ENCODE data around the gene PSG6.
"Not testable (repeated sequence)": the region's sequence is repeated elsewhere in the genome, so short reads cannot be mapped to it uniquely, and the experiment has no call there.

Gene PSG6

GRCh38 chr19:42917634-42918033 is at the start of gene PSG6:
Gene PSG6 (minus strand): TSS chr19:42917894. CDS start chr19:42917792, 102 bp downstream.
- H3K27me3 ChIP-seq (ENCODE audit: control insufficient read depth, insufficient read depth, low read length); H3K9ac ChIP-seq (ENCODE audit: low read length); H3K4me3 ChIP-seq (ENCODE audit: low read length); H3K36me3 ChIP-seq (ENCODE audit: control insufficient read depth, insufficient read depth, low read length); H3K4me1 ChIP-seq (ENCODE audit: control insufficient read depth, insufficient read depth, low read length); H3K9me3 ChIP-seq (ENCODE audit: control insufficient read depth, low read length): not testable (repeated sequence)

- Histone ChIP-seq H3K9me3 (ENCODE audit: control insufficient read depth, low read length) (no peaks in the 10 kb centered on the region), H3K4me1 (ENCODE audit: control insufficient read depth, insufficient read depth, low read length) (no peaks in the 10 kb centered on the region), H3K4me3 (ENCODE audit: low read length) (no peak overlapping the region), H3K36me3 (ENCODE audit: control insufficient read depth, insufficient read depth, low read length) (no peaks in the 10 kb centered on the region), H3K27me3 (ENCODE audit: control insufficient read depth, insufficient read depth, low read length) (no peaks in the 10 kb centered on the region), H3K9ac (ENCODE audit: low read length) (no peak overlapping the region)
Observed at GRCh38 chr19:42965176-42965575, 47.5 kb upstream of the PSG6 start.

- Histone ChIP-seq H3K27me3 (ENCODE audit: control insufficient read depth, insufficient read depth, low read length) (no peaks in the 10 kb centered on the region), H3K9ac (ENCODE audit: low read length) (no peak overlapping the region), H3K9me3 (ENCODE audit: control insufficient read depth, low read length) (no peaks in the 10 kb centered on the region), H3K4me3 (ENCODE audit: low read length) (no peak overlapping the region), H3K36me3 (ENCODE audit: control insufficient read depth, insufficient read depth, low read length) (no peaks in the 10 kb centered on the region), H3K4me1 (ENCODE audit: control insufficient read depth, insufficient read depth, low read length) (no peaks in the 10 kb centered on the region)
Observed at GRCh38 chr19:42961119-42961518, 43.4 kb upstream of the PSG6 start.

- H3K9me3 ChIP-seq (ENCODE audit: control insufficient read depth, low read length); H3K27me3 ChIP-seq (ENCODE audit: control insufficient read depth, insufficient read depth, low read length); H3K9ac ChIP-seq (ENCODE audit: low read length); H3K4me1 ChIP-seq (ENCODE audit: control insufficient read depth, insufficient read depth, low read length); H3K4me3 ChIP-seq (ENCODE audit: low read length); H3K36me3 ChIP-seq (ENCODE audit: control insufficient read depth, insufficient read depth, low read length): not testable (repeated sequence)
Observed at GRCh38 chr19:42952126-42952525, 34.4 kb upstream of the PSG6 start.

DNA sequence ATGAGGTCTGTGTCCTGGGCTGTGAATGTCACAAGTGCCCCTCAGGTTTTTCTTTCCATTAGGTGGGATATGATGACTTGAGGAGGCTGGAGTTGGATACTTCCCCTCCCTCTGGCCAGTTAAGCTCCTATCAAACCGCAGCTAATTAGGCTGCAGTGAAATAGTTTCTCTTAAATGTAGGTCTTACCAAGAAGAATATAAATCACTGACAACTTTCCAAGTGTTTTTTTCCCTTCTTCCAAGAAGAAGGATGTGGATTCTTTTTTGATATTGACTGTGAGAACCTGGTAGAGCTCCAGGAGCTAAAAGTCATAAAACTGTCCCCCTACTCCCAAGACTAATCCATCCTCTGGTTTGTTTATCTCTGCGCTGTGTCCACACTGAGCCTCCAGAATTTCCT is 33.8 kb upstream of the PSG6 start:
- H3K36me3 ChIP-seq (ENCODE audit: control insufficient read depth, insufficient read depth, low read length); H3K4me3 ChIP-seq (ENCODE audit: low read length); H3K9ac ChIP-seq (ENCODE audit: low read length); H3K9me3 ChIP-seq (ENCODE audit: control insufficient read depth, low read length); H3K4me1 ChIP-seq (ENCODE audit: control insufficient read depth, insufficient read depth, low read length); H3K27me3 ChIP-seq (ENCODE audit: control insufficient read depth, insufficient read depth, low read length): not testable (repeated sequence)

DNA sequence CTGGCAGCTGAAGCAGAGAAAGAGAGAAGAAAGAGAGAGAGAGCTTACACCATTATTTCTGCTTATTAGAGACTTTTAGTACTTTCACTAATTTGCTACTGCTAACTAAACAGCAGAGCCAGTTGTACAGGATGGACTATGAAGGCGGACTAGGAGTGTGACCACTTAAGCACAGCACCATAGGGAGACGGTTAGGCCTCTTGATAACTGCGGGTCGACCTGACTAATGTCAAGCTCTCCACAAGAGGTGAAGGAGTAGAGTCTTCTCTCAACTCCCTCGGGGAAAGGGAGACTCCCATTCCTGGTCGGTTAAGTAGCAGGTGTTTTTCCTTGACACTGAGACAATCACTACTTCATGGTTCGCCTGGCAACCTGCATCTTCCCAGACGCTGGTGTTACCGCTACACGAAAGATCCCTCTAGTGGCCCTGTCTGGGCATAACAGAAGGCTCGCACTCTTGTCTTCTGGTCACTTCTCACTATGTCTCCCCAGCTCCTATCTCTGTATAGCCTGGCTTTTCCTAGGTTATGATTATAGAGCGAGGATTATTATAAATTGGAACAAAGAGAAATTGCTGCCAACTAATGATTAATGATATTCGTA is 24.6 kb upstream of the PSG6 start:
- no peaks in the 10 kb centered on the region for H3K9me3 ChIP-seq (ENCODE audit: control insufficient read depth, low read length)
- H3K27me3 ChIP-seq (ENCODE audit: control insufficient read depth, insufficient read depth, low read length): no peaks in the 10 kb centered on the region
- no peak overlapping the region for H3K9ac ChIP-seq (ENCODE audit: low read length)
- no peak overlapping the region for H3K4me3 ChIP-seq (ENCODE audit: low read length)
- no peaks in the 10 kb centered on the region for H3K36me3 ChIP-seq (ENCODE audit: control insufficient read depth, insufficient read depth, low read length)
- H3K4me1 ChIP-seq (ENCODE audit: control insufficient read depth, insufficient read depth, low read length): no peaks in the 10 kb centered on the region

DNA sequence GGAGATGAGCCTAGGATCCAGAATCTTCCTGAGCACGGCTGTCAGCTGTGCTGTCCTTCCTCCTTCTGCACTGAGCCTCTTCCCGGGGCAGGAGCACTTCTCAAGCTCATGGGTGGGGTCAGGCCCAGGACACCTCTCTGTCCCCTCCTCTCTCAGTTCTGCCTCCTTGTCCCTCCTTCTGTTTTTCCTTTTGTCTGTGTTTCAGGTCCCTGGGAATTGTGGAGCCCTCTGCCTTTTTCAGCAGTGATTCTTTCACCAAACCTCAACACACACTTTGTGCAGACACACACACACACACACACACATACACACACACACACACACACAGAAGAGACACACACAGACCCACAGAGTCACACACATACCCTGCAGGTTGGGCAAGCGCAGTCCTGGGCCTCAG is 19.4 kb upstream of the PSG6 start, which contains the start of gene PSG7:
TSS of gene PSG7 (minus strand) at position 101 of the 400 bp plus-strand sequence. CDS start 131 bp downstream, outside the sequence.
- not testable (repeated sequence) for H3K27me3 ChIP-seq (ENCODE audit: control insufficient read depth, insufficient read depth, low read length); H3K36me3 ChIP-seq (ENCODE audit: control insufficient read depth, insufficient read depth, low read length); H3K9ac ChIP-seq (ENCODE audit: low read length); H3K9me3 ChIP-seq (ENCODE audit: control insufficient read depth, low read length); H3K4me1 ChIP-seq (ENCODE audit: control insufficient read depth, insufficient read depth, low read length); H3K4me3 ChIP-seq (ENCODE audit: low read length)

- not testable (repeated sequence) for H3K27me3 ChIP-seq (ENCODE audit: control insufficient read depth, insufficient read depth, low read length); H3K9ac ChIP-seq (ENCODE audit: low read length); H3K4me1 ChIP-seq (ENCODE audit: control insufficient read depth, insufficient read depth, low read length); H3K9me3 ChIP-seq (ENCODE audit: control insufficient read depth, low read length); H3K36me3 ChIP-seq (ENCODE audit: control insufficient read depth, insufficient read depth, low read length); H3K4me3 ChIP-seq (ENCODE audit: low read length)
Observed at GRCh38 chr19:42934726-42935125, 17.0 kb upstream of the PSG6 start.

DNA sequence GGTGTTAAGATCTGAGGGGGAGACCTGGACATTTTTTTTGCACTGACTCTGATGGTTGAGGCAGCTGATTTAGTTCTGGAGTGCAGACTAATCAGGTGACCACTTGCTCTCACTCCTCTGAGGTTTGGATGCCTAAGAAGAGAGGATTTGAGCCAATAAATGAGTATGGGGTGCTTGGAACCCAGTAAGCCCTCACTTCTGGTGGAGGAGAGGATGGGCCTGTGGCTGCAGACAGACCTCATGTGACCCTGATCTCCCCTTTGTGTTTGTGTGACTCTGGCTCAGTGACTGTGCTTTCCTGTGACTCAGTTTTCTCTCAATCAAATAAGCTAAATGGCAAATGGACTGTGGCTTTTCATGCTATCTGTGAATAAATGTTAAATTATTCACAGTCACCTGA is 16.5 kb upstream of the PSG6 start:
- not testable (repeated sequence) for H3K9ac ChIP-seq (ENCODE audit: low read length); H3K36me3 ChIP-seq (ENCODE audit: control insufficient read depth, insufficient read depth, low read length); H3K4me3 ChIP-seq (ENCODE audit: low read length); H3K27me3 ChIP-seq (ENCODE audit: control insufficient read depth, insufficient read depth, low read length); H3K4me1 ChIP-seq (ENCODE audit: control insufficient read depth, insufficient read depth, low read length); H3K9me3 ChIP-seq (ENCODE audit: control insufficient read depth, low read length)

DNA sequence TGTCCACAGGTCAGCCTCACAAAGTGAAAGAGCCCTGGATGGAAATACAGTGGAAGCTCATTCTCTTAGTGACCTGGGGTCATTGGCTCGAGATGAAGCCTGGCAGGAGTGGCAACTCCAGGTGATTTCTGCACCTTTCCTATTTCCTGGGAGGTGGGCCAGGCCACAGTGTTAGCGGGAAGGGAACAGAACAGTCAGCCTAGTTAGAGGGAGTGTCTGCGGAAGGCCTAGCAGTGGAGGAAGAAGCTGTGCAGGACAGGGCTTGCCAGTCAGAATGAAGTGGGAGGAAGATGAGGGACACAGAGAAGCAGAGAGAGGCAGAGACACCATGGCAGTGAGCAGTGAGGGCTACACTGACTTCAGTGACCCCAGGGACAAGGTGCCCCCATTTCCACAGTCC is 15.7 kb upstream of the PSG6 start:
- not testable (repeated sequence) for H3K9ac ChIP-seq (ENCODE audit: low read length); H3K36me3 ChIP-seq (ENCODE audit: control insufficient read depth, insufficient read depth, low read length)

DNA sequence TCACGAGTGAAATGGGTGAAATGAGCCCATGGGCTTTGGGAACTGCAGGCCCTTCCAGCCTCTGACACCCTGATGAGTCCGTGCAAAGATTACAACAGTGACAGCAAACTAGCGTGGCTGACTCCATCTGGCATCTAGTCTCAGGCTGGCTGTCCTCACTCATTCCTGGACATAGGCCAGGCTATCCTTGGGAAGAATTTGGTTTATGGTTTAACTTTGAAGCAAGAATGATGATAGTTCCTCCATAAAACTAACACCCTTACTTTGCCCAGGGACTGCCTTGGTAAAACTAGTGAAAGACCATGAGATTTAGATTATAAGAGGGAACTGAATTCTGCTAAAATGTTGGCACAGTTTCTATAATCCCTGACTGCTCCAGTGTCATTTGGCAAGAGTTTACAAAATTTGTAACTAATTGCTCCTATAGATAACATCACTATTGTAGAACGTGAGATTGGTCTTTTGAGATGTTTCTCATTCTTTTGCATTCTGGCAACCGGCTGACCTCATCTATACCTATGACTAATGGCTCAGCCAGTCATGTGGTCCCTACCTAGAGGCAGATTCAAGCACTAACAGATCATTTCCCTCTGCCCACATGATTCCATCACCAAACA is 14.9 kb upstream of the PSG6 start:
- H3K9me3 ChIP-seq (ENCODE audit: control insufficient read depth, low read length); H3K9ac ChIP-seq (ENCODE audit: low read length); H3K4me1 ChIP-seq (ENCODE audit: control insufficient read depth, insufficient read depth, low read length); H3K27me3 ChIP-seq (ENCODE audit: control insufficient read depth, insufficient read depth, low read length); H3K4me3 ChIP-seq (ENCODE audit: low read length); H3K36me3 ChIP-seq (ENCODE audit: control insufficient read depth, insufficient read depth, low read length): not testable (repeated sequence)

More for the DNA sequence above, 15.7 kb upstream of the PSG6 start:
- not testable (repeated sequence) for H3K27me3 ChIP-seq (ENCODE audit: control insufficient read depth, insufficient read depth, low read length); H3K4me3 ChIP-seq (ENCODE audit: low read length); H3K4me1 ChIP-seq (ENCODE audit: control insufficient read depth, insufficient read depth, low read length); H3K9me3 ChIP-seq (ENCODE audit: control insufficient read depth, low read length)

- H3K9ac ChIP-seq (ENCODE audit: low read length); H3K4me3 ChIP-seq (ENCODE audit: low read length); H3K9me3 ChIP-seq (ENCODE audit: control insufficient read depth, low read length); H3K27me3 ChIP-seq (ENCODE audit: control insufficient read depth, insufficient read depth, low read length); H3K36me3 ChIP-seq (ENCODE audit: control insufficient read depth, insufficient read depth, low read length); H3K4me1 ChIP-seq (ENCODE audit: control insufficient read depth, insufficient read depth, low read length): not testable (repeated sequence)
Observed at GRCh38 chr19:42930214-42930613, 12.5 kb upstream of the PSG6 start.

DNA sequence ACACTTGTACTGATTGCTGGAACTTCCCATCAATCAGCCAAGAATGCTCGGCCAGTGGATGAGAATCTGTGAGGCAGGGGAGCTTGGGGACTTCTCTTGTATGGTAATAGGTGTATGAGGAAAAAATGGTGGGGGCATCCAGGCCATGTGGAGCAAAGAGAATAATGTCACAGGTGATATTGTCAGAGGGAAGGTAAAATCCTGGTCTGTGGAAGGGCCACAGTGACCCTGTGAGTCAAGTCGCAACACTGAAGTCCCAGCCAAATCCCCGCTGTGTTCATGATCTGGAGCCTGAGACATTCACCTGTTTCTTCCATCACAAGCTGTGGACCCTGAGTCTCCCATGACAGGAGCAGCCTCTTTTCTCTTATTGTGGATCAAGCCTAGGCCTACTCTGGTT is 11.2 kb upstream of the PSG6 start:
- no peaks in the 10 kb centered on the region for H3K9me3 ChIP-seq (ENCODE audit: control insufficient read depth, low read length)
- H3K4me1 ChIP-seq (ENCODE audit: control insufficient read depth, insufficient read depth, low read length): no peaks in the 10 kb centered on the region
- no peak overlapping the region for H3K4me3 ChIP-seq (ENCODE audit: low read length)
- no peak overlapping the region for H3K9ac ChIP-seq (ENCODE audit: low read length)
- no peaks in the 10 kb centered on the region for H3K36me3 ChIP-seq (ENCODE audit: control insufficient read depth, insufficient read depth, low read length)
- no peaks in the 10 kb centered on the region for H3K27me3 ChIP-seq (ENCODE audit: control insufficient read depth, insufficient read depth, low read length)

Measured in mucosa of stomach (tissue), 1 donor.